GM21360 (cell line): Measurements from ENCODE around the gene GNA14.
"Not testable (repeated sequence)": the region's sequence is repeated elsewhere in the genome, so short reads cannot be mapped to it uniquely, and the experiment has no call there.

Experiments
- ATAC-seq: cut with Tn5 transposase; IDR thresholded peaks from one replicate; pipeline ENCODE4 v1.9.1; 2021; ENCODE audit warnings: mild to moderate bottlenecking, moderate library complexity; ENCODE audit not compliant: unreplicated experiment

The GNA14 gene

GRCh38 chr9:77455312-77455927, 192.7 kb downstream of the GNA14 start:
- ATAC-seq, result peak; percentile 48

GRCh38 chr9:77454663-77455062, 193.5 kb downstream of the GNA14 start:
- no peak for ATAC-seq

- ATAC-seq, result no peak
Measured at GRCh38 chr9:77453825-77454647, 194.1 kb downstream of the GNA14 start.

- no peak for ATAC-seq
Measured at GRCh38 chr9:77451507-77451906, 196.6 kb downstream of the GNA14 start.

- ATAC-seq, result no peak
Measured at GRCh38 chr9:77450085-77450475, 198.0 kb downstream of the GNA14 start.

GRCh38 chr9:77449240-77450084, 198.7 kb downstream of the GNA14 start:
- ATAC-seq, result no peak

GRCh38 chr9:77447646-77448045, 200.5 kb downstream of the GNA14 start:
- no peak for ATAC-seq

GRCh38 chr9:77442436-77442835, 205.7 kb downstream of the GNA14 start:
- no peak for ATAC-seq

GRCh38 chr9:77441124-77441523, 207.0 kb downstream of the GNA14 start:
- not testable (repeated sequence) for ATAC-seq

- no peak for ATAC-seq
Measured at GRCh38 chr9:77440057-77440456, 208.1 kb downstream of the GNA14 start.

- ATAC-seq, result no peak
Measured at GRCh38 chr9:77438653-77439052, 209.5 kb downstream of the GNA14 start.

GRCh38 chr9:77435688-77436087, 212.4 kb downstream of the GNA14 start:
- no peak for ATAC-seq

- no peak for ATAC-seq
Measured at GRCh38 chr9:77435277-77435676, 212.8 kb downstream of the GNA14 start.

GRCh38 chr9:77433675-77434445, 214.3 kb downstream of the GNA14 start:
- ATAC-seq, result peak; percentile 88

- no peak for ATAC-seq
Measured at GRCh38 chr9:77432053-77432452, 216.1 kb downstream of the GNA14 start.

GRCh38 chr9:77429928-77430327, 218.2 kb downstream of the GNA14 start:
- ATAC-seq, result no peak

- ATAC-seq, result no peak
Measured at GRCh38 chr9:77427256-77427927, 220.7 kb downstream of the GNA14 start.

- ATAC-seq, result no peak
Measured at GRCh38 chr9:77426712-77427111, 221.4 kb downstream of the GNA14 start.

GRCh38 chr9:77424993-77425392, 223.1 kb downstream of the GNA14 start:
- no peak for ATAC-seq

- ATAC-seq, result no peak
Measured at GRCh38 chr9:77423841-77424240, 224.3 kb downstream of the GNA14 start.
